DOHH2 (cell line): ENCODE results near the gene IL10RB.

ENCODE experiments used
- EZH2phosphoT487 ChIP-seq: fragments of 200-600 bp; sonication (generic); IDR thresholded peaks from 2 replicates; pipeline ENCODE4 v1.6.1; 2017; ENCODE audit warnings: borderline replicate concordance, mild to moderate bottlenecking, antibody characterized with exemption, low read length, moderate library complexity, mixed read lengths
- TF ChIP-seq, protein P1 (sequence below): fragments of 200-600 bp; sonication (generic); IDR thresholded peaks from one replicate; pipeline ENCODE4 v1.5.1; 2014; ENCODE audit warnings: antibody characterized with exemption, mild to moderate bottlenecking, low read depth, low read length; ENCODE audit not compliant: poor library complexity, severe bottlenecking

- TF ChIP-seq, protein P1, sequence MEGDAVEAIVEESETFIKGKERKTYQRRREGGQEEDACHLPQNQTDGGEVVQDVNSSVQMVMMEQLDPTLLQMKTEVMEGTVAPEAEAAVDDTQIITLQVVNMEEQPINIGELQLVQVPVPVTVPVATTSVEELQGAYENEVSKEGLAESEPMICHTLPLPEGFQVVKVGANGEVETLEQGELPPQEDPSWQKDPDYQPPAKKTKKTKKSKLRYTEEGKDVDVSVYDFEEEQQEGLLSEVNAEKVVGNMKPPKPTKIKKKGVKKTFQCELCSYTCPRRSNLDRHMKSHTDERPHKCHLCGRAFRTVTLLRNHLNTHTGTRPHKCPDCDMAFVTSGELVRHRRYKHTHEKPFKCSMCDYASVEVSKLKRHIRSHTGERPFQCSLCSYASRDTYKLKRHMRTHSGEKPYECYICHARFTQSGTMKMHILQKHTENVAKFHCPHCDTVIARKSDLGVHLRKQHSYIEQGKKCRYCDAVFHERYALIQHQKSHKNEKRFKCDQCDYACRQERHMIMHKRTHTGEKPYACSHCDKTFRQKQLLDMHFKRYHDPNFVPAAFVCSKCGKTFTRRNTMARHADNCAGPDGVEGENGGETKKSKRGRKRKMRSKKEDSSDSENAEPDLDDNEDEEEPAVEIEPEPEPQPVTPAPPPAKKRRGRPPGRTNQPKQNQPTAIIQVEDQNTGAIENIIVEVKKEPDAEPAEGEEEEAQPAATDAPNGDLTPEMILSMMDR, result no peak
- TF ChIP-seq EZH2phosphoT487, result no peak
Observed at GRCh38 chr21:33324291-33325221, 58.4 kb downstream of the IL10RB start, which contains the start of gene IFNAR1.
